Endothelial cell (in vitro differentiated cells): Measurements from ENCODE around the gene STAT5B. TPM values are rescaled to one million over a fixed set of nuclear protein-coding genes. Genes with fewer than 3 reads are reported as not detected.
"Not testable (repeated sequence)": the region's sequence is repeated elsewhere in the genome, so short reads cannot be mapped to it uniquely, and the experiment has no call there.

Experiments used
- DNase-seq: peaks from one replicate; pipeline ENCODE4 v3.0.0; 2021; ENCODE audit warnings: low spot score
- H3K27ac Mint-ChIP-seq: one replicate; pipeline ENCODE4 v1.8.0; 2021; ENCODE audit warnings: mixed read lengths, inconsistent platforms; ENCODE audit not compliant: unreplicated experiment
- H3K27me3 Mint-ChIP-seq: one replicate; pipeline ENCODE4 v1.8.0; 2021; ENCODE audit warnings: mild to moderate bottlenecking, moderate library complexity, mixed read lengths, inconsistent platforms; ENCODE audit not compliant: unreplicated experiment
- H3K36me3 Mint-ChIP-seq: one replicate; pipeline ENCODE4 v1.8.0; 2021; ENCODE audit warnings: mild to moderate bottlenecking, low read depth, mixed read lengths, inconsistent platforms; ENCODE audit not compliant: unreplicated experiment
- H3K4me1 Mint-ChIP-seq: one replicate; pipeline ENCODE4 v1.8.0; 2021; ENCODE audit warnings: mild to moderate bottlenecking, mixed read lengths, inconsistent platforms; ENCODE audit not compliant: unreplicated experiment
- H3K4me3 Mint-ChIP-seq: one replicate; pipeline ENCODE4 v1.8.0; 2021; ENCODE audit warnings: mild to moderate bottlenecking, mixed read lengths, inconsistent platforms; ENCODE audit not compliant: unreplicated experiment
- H3K9me3 Mint-ChIP-seq: one replicate; pipeline ENCODE4 v1.8.0; 2021; ENCODE audit warnings: mixed read lengths, inconsistent platforms; ENCODE audit not compliant: unreplicated experiment
- CTCF ChIP-seq: fragments of 200-600 bp; sonication (generic); IDR thresholded peaks from one replicate; pipeline ENCODE4 v1.5.0; 2021; ENCODE audit warnings: antibody characterized with exemption; ENCODE audit not compliant: unreplicated experiment
- total RNA-seq: library from RNA; stranded (reverse); fragmentation: NEBNext Ultra II Directional; extraction: Animal tissue kit (Norgen Biotek cat#: 25700); gene quantifications from one replicate; pipeline ENCODE4 v1.2.1, GENCODE V29; 2021; ENCODE audit not compliant: unreplicated experiment

The STAT5B gene
- total RNA-seq, 1 donor from 2014 or later, result 40.2 TPM

- Mint-ChIP-seq H3K36me3 (no peaks in the 10 kb centered on the region), H3K4me3 (no peak overlapping the region), H3K4me1 (peaks cover 23% of the 10 kb centered on the region), H3K9me3 (no peaks in the 10 kb centered on the region), H3K27ac (no peak overlapping the region), H3K27me3 (no peaks in the 10 kb centered on the region)
- DNase-seq, result no peak
- peak; percentile 41 for TF ChIP-seq CTCF
Measured at GRCh38 chr17:42251115-42251514, 25.1 kb downstream of the STAT5B start.

- no peak for DNase-seq
- Mint-ChIP-seq H3K27me3 (no peaks in the 10 kb centered on the region), H3K36me3 (no peaks in the 10 kb centered on the region), H3K4me1 (peaks cover 19% of the 10 kb centered on the region), H3K9me3 (no peaks in the 10 kb centered on the region), H3K4me3 (no peak overlapping the region), H3K27ac (peak overlapping the region; percentile 12)
- no peak for TF ChIP-seq CTCF
Measured at GRCh38 chr17:42249681-42250446, 26.3 kb downstream of the STAT5B start.

GRCh38 chr17:42248351-42249179 lies 27.6 kb downstream of the STAT5B start:
- Mint-ChIP-seq H3K4me3 (no peak overlapping the region), H3K4me1 (peaks cover 22% of the 10 kb centered on the region), H3K36me3 (no peaks in the 10 kb centered on the region), H3K9me3 (no peaks in the 10 kb centered on the region), H3K27ac (peak overlapping the region; percentile 93), H3K27me3 (no peaks in the 10 kb centered on the region)
- no peak for TF ChIP-seq CTCF
- DNase-seq, result peak; percentile 50

GRCh38 chr17:42247734-42248133 lies 28.5 kb downstream of the STAT5B start:
- H3K27ac Mint-ChIP-seq, result no peak overlapping the region
- peaks cover 25% of the 10 kb centered on the region for H3K4me1 Mint-ChIP-seq
- no peaks in the 10 kb centered on the region for H3K27me3 Mint-ChIP-seq
- no peak for TF ChIP-seq CTCF
- no peaks in the 10 kb centered on the region for H3K9me3 Mint-ChIP-seq
- no peaks in the 10 kb centered on the region for H3K36me3 Mint-ChIP-seq
- no peak for DNase-seq
- no peak overlapping the region for H3K4me3 Mint-ChIP-seq

GRCh38 chr17:42246515-42246914 lies 29.7 kb downstream of the STAT5B start:
- no peak for TF ChIP-seq CTCF
- H3K36me3 Mint-ChIP-seq, result no peaks in the 10 kb centered on the region
- no peak overlapping the region for H3K27ac Mint-ChIP-seq
- H3K4me3 Mint-ChIP-seq, result no peak overlapping the region
- no peak for DNase-seq
- no peaks in the 10 kb centered on the region for H3K27me3 Mint-ChIP-seq
- no peaks in the 10 kb centered on the region for H3K9me3 Mint-ChIP-seq
- peaks cover 25% of the 10 kb centered on the region for H3K4me1 Mint-ChIP-seq

GRCh38 chr17:42245183-42245582 lies 31.0 kb downstream of the STAT5B start:
- H3K27ac Mint-ChIP-seq, DNase-seq, H3K27me3 Mint-ChIP-seq, H3K9me3 Mint-ChIP-seq, H3K36me3 Mint-ChIP-seq, H3K4me3 Mint-ChIP-seq: not testable (repeated sequence)
- peaks cover 21% of the 10 kb centered on the region for H3K4me1 Mint-ChIP-seq

- peaks cover 21% of the 10 kb centered on the region for H3K4me1 Mint-ChIP-seq
- not testable (repeated sequence) for H3K36me3 Mint-ChIP-seq, H3K4me3 Mint-ChIP-seq, H3K27me3 Mint-ChIP-seq, DNase-seq, H3K27ac Mint-ChIP-seq, H3K9me3 Mint-ChIP-seq
Measured at GRCh38 chr17:42244116-42244515, 32.1 kb downstream of the STAT5B start.
